Measurements from ENCODE around the gene RGS3.
"Not testable (repeated sequence)": the region's sequence is repeated elsewhere in the genome, so short reads cannot be mapped to it uniquely, and the experiment has no call there.

RGS3 gene

DNA sequence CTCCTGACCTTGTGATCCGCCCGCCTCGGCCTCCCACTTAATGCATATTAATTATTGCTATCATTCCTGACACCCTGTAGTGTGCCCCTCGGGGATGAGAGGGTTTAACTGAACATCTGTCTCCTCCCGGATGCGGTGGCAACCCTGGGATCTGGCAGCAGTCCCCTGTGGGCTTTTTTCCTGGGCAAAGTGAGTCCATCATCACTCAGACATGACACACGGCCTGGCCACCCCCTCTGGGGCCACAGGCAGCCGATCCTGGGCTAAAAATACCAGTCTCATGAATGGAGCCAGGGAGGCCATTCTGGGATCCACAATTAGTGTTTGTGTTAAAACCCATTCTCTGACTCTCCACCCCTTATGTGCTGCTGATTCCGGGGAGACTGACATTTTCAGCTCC lies 161.2 kb downstream of the RGS3 start:
- no peak for DNase-seq

DNA sequence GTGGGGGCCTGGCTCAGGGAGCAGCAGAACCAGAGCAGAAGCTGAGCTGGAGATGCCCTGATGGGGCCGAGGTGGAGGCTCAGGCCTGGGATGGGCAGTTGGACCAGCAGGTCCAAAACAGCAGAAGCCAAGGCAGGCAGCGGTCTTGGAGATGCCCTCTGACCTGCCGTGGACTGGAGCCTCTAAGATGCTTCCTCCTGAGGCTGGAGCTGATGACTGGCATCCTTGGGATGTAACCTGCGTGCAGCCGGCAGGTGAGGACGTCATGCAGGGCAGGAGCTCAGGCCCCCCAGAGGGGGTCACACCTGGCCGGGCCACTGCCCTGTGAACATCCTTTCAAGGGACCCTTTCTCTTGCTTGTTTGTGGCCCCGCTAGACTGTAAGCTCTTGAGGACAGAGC lies 162.0 kb downstream of the RGS3 start:
- no peak for DNase-seq

DNA sequence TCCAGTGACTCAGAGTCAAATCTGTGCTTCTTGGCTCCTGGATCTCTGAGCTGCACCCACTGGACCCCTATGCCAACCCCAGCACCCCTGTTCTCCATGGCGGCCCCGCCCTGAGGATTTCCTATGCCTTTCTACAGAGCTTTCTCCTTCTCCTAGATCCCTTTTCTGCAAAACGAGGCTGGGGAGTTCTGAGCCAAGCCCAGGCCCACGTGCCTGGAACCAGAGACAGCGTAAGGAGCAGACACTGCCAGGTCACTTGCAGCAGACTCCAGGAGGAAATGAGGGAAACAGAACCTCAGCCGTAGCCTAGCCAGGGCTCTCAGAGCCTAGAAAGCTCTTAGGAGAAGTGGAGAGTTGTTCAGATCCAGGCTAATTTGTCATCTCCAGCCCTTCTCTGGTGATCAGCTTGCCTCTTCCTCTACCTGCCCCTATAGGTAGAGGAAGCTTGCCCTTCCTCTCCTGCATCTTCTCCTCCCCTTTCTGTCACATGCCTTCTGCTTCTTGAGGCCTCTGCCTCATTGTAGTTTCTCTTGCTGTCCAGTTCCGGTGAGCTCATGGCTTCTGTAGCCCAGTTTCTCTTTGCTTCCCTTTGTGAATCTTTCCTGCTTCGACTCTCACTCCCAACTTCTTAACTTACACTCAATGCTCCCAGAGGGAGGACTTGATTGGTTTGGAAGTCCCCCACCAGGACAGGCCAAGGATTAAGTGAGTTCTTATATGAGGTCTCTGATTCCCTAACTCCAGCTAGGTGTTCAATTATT lies 163.4 kb downstream of the RGS3 start:
- DNase-seq: no peak

DNA sequence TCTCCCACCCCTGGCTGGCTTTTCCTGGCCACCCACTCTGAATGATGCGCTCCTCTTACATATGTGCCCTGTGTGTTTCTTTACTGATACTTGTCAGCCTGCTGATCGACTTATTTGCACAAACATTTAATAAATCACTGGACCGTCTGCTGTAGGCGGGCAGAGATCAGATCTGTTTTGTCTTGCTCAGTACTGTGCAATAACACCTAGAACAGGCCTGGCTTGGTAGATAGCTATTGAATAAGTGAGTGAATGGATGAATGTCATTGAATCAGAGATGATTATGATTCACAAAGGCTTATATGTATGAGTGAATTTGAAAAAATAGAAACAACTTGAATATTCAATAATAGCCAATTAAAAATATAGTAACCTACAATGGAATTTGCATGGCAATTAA lies 165.1 kb downstream of the RGS3 start:
- no peak for DNase-seq

DNA sequence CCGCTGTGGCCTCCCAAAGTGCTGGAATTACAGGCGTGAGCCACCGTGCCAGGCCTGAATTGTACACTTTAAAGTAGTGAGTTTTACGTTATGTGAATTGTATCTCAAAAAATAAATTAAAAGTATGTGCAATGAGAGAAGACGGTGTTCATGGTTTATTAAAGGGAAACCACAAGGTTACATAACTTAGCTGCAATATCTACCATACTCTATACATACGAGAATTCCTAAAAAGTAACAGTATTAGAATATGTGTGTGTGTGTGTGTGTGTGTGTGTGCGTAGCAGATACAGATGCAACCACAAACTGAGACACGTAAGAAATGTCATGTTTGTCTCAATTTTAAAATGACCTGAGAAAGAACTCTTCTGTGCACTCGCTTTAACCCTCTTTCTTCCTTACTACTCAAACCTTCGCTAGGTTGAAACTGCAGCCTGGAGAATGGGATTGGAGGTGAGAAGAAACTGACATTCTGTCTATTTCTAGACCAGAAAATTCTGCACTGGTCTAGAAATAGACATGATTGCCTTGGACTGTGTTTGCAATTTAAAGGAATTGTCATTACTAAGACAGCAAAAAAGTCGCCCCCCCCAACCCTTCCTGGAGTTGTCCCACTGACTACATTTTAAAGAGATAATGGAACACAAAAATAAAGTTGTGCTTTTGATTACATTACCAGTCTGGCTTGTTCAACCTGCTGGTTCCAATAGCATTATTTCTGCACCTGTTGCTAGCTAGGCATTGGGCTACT lies 167.0 kb downstream of the RGS3 start:
- no peak for DNase-seq

DNA sequence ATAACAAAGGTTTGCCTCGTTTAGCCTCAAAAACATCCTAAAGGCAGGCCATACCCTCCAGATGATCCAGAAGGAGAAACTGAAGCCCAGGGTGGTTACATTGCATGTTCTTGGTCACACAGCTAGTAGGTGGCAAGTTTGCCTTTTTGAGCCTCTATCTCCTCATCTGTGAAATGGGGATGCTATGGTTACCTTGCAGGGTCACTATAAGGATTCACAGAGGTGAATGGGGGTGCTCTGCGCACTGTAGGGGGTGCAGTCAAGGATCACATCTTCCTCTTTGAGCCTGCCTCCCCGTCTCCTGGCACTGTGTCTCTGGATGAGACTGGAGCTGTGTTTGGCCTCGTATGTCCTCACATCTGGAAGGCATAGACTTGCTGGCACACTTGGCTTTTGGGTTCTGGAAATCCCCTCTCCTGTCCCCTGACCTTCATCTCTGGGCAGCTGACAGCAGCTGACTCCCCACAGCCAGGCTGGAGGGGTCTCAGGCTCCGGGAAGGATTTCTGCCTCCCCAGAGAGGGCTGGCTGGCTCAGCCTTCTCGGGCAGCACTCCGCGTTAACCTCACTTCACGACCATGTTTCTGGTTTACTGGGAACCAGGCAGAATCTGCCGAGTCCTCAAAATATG lies 167.7 kb downstream of the RGS3 start:
- no peak for DNase-seq

DNA sequence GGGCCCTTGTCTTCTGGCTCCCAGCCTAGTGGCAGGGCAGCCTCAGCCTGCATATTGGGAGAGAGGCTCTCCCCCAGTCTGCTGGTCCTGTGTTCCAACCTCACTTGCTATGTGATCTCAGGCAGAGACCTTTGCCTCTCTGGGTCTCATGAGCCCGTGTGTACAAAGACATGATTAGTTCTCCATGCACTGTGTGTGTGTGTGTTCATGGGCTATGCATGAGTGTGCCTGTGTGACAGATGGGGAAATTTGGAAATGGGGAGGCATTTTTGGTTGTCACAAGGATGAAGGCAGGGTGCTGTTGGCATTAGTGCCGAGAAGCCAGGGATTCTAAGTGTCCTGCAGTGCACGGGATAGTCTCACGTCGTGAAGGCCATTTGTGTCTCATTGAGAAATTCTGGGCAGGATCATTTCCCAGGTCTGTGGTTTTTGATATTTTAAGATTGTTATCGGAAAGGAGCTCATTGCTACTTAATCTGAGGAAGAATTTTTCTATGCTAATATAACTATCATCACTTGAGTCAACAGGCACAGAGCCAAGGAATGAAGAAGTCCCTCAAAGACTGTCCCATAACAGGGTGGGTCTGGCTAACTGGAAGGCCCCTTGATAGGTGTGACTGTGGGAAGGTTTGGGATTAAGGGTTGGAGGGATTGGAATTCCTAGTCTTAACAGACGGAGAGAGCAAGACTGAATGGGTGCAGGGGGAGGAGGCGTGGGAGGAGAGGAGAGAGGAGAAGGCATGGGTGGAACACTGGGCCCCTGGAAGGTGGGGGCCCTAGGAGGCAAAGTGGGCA lies 168.5 kb downstream of the RGS3 start:
- no peak for DNase-seq

DNA sequence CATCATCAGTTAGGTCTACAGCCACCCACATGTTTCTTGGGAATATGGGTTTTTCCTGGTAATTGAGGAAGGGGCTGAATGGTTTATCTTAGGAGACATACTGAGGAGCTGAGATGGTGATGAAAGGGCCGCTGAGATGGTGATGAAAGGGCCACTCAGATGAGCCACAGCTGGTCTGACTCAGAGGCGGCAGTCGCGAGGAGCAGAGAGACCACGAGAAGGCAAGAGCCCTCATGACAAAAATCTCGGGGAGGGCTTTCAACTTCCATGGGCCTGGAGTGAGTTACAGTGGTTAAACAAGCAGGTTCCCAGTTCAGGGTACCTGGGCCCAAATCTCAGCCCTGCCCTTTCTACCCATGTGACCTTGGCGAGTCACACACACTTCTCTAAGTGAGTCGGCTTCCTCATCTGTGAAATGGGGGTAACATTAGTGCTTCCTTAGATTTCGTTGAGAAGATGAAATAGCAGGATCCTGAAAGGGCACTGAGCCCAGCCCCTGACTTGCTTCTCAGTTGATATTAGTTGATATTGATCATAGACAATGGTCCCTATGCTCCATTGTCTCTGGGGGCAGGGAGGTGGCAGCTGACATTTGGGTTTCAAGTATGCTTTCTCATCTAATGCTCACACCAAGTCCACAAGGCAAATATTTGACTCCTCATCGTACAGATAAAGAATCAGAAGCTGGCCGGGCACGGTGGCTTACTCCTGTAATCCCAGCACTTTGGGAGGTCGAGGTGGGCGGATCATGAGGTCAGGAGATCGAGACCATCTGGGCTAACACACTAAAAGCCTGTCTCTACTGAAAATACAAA lies 169.5 kb downstream of the RGS3 start:
- DNase-seq: no peak

DNA sequence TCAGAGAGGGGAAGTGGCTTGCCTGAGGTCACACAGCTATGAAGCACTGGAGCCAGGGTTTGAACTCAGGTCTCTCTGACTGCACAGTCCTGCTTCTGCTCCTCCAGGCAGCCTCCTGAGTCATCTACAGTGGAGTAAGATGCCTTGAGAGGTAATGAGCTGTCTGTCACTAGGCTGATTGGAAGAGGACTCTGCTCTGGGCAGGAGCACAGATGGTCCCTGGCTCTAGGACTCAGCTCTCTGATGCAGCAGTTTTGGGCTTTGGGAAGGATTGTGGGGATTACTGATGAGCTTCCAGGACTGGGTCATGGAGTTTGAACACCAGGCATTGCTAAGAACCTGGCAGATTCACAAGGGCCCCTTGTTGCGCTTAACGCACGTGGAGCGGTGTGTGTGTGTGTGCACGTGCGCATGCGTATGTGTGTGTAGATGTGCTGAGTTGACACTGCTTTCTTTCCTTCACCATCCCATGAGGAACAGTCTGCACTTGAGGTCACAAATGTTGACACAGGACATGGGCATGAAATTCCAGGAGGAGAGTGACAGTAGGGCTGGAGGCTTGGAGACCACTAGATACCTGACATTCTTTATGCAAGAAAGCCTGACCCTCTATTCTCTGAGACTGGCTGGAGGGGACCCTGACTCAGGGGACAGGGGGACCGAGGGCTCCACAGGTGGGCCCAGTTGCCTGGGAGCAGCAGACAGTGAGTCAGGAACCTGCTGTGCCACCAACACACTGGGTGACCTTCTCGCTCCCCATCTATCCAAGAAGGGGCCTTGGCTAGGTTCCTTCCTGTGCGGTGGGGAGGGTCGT lies 170.5 kb downstream of the RGS3 start:
- no peak for DNase-seq

DNA sequence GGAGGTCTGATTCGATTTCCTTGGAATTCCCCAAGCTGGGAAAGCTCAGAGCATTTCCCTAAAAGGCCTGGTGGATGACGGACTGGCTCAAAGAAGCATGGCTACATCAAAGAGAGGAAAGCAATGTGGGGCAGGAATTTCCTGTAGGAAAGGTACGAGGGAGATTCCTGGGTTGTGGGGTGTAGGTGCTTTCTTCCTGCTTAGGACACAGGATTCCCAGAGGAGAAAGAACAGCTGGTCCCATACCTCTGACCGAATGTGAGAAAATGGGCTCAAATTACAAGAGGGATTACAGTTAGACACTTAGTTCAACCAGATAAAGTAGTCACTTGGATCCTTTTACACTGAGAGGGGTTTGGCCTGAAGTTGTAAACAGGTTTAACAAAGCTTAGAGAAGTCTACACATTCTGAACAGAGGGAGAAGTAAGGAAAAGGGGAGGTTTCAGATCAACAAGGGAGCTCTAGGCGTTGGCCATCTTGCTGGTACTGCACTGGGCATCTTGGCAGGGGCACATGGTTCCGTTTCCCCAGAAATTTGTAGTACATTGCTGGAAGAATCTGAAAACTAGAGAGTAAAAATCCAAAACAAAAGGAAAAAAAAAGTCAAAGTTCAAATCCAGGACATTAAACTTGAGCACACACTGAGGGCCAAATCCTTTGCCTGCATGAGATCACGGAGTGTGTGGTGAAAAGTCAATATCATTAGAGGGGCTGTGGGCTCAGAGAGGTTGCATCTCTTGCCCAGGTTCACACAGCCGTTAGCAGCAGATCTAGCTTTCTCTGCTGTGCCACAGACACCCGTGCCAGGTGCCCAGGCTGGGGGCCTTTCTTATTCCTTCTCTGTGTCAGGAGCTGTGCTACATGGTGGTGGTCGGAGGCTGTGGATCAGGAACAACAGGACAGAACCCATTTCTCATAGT lies 171.3 kb downstream of the RGS3 start:
- DNase-seq: no peak

DNA sequence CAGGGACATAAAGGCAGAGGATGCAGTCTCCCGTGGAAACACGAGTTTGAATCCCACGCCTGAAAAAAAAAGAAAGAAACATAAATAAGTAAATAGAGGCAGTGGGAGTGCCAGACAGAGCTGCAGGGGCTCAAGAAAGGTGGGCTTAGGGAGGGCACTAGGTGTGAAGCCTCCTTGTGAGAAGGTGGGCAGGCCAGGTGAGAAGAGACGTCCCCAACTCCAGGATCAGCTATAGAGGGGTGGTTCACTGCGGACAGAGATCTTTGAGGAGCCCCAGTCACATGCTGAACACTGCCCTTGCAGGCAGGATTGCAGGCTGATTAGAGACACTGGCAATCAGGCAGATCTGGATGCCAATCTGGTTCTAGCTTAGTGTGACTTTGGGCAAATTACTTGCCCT lies 172.1 kb downstream of the RGS3 start:
- DNase-seq: no peak

DNA sequence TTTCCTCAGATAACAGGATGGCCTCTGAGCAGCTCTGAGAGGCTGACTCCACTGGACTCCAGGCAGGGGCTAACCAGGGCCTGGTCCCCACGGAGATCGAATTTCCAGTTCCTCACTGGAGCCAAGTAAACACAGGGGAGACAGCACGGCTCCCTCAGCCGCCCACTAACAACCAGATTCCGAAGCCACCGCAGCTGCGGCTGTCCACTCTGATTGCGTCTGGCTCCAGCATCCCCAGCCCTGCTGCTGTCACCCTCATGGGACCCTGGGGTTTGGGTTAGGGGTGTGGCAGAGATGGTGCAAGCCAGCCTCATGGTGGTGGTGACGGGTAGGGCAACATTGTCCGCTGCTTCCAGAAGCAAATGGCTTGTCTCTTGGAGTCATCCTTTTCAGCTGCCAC lies 172.6 kb downstream of the RGS3 start:
- no peak for DNase-seq

DNA sequence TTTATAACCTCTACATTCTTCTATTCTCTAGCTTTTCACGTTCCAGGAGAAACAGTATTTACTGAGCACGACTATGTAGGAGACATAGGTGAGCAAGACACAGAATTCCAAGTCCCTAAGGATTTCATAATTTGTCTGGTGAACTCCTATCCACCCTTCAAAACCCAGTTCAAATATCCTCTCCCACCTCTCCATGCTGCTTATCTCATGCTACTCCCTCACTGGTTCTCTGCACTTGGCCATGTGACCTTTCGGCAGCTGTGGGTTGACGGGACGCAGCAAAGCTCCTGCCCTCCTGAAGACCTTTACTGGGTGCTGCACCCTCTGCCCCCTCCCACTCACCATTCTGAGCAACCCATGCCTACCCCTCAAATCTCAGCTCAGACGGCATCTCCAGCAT lies 173.2 kb downstream of the RGS3 start:
- no peak for DNase-seq

DNA sequence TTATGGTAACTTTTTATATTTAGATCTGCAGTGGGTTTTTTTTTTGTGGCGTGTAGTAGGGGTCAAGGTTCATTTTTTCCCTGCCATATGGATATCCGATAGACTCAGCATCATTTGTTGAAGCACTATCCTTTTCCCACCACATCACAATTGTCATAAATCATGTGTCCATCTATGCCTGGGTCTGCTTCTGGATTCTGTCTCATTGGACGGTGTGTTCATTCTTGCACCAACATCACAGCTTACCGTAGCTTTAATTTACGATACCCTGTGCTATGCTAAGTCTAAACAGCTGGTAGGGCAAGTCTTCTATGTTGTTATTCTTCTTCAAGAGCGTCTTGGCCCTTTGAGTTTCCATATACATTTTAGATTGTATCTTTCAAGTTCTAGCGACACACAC lies 175.0 kb downstream of the RGS3 start:
- no peak for DNase-seq

DNA sequence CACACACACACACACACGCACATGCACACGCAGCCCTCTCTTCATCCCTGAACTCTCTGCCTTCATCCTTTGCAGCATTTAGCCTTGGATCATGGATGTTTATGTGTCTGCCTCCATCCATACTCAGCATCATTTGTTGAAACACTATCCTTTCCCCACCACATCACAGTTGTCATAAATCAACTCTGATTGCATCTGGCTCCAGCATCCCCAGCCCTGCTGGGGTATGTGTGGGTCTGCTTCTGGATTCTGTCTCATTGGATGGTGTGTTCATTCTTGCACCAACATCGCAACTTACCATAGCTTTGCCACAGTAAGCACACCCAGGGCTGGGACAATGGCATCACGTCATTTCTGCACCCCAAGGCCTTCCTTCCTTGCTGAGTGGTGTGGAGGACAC lies 175.4 kb downstream of the RGS3 start:
- DNase-seq: no peak

DNA sequence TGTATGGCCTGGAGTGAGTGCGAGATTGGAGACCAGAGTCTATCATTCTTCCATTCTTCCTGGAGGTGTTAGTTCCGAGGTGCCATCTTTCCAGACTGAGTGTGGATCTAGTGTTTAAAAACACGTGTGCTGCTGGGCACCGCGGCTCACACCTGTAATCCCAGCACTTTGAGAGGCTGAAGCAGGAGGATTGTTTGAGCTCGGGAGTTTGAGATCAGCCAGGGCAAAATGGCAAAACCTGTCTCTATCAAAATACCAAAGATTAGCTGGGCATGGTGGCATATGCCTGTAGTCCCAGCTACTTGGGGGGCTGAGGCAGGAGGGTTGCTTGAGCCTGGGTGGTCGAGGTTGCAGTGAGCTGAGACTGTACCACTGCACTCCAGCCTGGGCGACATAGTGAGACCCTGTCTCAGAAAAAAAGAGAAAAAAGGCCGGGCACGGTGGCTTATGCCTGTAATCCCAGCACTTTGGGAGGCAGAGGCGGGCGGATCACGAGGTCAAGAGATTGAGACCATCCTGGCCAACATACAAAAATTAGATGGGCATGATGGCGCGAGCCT lies 176.0 kb downstream of the RGS3 start:
- DNase-seq: not testable (repeated sequence)

DNA sequence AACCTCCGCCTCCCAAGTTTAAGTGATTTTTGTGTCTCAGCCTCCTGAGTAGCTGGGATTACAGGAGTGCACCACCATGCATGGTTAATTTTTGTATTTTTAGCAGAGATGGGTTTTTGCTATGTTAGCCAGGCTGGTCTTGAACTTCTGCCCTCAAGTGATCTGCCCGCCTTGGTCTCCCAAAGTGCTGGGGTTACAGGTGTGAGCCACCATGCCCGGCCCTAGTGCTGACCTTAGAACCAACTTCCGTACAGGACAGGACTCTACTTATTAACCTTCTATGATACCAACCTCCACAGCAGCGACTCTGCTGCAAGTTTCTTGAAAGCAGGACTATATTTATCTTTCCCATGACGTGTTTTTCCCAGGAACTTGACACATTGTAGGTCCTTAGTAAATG lies 176.9 kb downstream of the RGS3 start:
- DNase-seq: no peak

DNA sequence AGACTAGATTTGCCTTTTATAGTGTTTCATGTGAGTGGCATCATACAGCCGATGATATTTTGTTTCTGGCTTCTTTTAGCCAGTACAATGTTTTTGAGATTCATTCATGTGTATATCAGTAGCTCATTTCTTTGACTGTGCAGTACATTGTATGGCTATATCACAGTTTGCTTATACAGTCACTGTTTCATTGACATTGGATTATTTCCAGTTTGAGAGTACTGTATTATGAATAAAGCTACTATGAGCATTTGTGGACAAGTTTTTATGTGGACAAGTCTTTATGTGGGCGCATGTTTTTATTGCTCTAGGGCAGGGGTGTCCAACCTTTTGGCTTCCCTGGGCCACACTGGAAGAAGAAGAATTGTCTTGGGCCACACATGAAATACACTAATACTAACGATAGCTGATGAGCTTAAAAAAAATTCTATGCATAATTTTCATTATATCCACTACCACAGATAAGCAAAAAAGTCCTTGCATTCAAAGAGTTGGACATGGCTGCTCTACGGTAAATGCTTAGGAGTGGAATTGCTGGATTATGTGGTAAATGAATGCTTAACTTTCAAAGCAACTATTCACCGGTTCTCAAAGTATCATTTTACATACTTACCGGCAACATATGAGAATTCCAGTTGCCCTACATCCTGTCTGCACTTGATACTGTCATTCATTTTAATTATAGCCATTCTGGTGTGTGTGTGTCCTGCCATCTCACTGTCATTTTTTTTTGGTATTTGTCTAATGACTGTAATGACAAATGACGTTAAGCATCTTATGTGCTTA lies 177.8 kb downstream of the RGS3 start:
- no peak for DNase-seq

DNA sequence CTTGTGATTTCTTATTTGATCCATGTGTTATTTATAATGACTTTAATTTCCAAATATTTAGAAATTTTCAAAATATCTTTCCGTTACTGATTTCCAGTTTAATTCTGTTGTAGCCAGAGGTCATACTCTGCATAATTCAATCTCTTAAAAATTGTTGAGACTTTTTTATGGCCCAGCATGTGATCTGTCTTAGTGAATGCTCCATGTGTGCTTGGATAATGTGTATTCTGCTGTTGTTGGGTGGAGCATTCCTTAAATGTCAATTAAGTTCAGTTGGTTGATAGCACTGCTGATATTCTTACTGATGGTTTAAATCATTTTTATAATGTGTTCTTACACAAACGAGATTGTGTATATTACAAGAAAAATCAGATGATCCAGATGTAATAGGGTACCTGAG lies 180.8 kb downstream of the RGS3 start:
- DNase-seq: no peak

Measured in hematopoietic multipotent progenitor cell treated with erythropoietin and hydrocortisone succinate and interleukin-3 and kit ligand, for 8 days (in vitro differentiated cells).